Measurements from ENCODE around the gene CDH4. TPM values are rescaled to one million over a fixed set of nuclear protein-coding genes. Genes with fewer than 3 reads are reported as not detected.

The CDH4 gene
- total and polyA plus RNA-seq, 2 donors from 2014 or later: 1.1 TPM; not detected in 1

DNA sequence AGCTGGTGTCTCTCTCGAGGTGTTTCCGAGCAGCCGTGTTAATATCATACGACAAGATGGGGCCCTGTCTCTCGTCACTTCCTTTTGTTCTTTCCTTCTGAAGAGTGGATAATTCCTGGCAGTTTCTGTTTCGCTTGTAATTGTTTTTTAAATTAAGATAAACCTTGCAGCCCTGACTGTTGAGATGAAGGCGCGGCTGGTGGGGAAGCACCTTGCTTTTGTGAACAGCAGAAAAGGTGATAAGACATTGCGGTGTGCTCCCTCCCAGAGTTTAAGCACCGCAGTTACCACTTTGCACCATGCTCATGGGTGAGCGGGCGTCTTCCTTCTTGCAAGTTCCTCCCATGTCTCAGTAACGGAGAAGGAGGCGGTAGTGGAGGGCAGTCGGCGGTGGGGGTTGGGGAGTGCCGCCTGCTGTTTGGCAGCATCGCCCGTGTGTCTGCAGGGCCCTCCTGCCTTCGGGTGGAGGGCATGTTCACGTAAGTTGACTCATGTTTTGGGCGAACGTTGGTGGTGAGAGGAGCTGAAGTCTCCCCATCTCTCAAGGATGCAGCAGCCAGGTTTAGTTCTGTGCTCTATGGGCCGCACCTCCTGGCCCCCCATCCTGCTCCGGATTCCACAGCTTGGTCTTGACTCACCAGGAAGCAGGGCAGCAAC is 467.8 kb downstream of the CDH4 start:
- Histone ChIP-seq H3K4me3 (ENCODE audit: low read length in 3 of 3) (no peak overlapping the region), H3K9me3 (ENCODE audit: control insufficient read depth in 2 of 3, insufficient read depth in 1 of 3, low read length in 3 of 3) (peaks cover 0 to 6% (median 0%) of the 10 kb centered on the region in 3 donors), H3K4me1 (ENCODE audit: control insufficient read depth in 2 of 3, insufficient read depth in 2 of 3, low read depth in 1 of 3, low read length in 3 of 3) (no peaks in the 10 kb centered on the region), H3K27ac (ENCODE audit: low read depth in 2 of 2, low read length in 2 of 2) (no peak overlapping the region), H3K9ac (ENCODE audit: low read length in 3 of 3) (no peak overlapping the region), H3K27me3 (ENCODE audit: control insufficient read depth, insufficient read depth, low read length) (no peaks in the 10 kb centered on the region), H3K36me3 (ENCODE audit: control insufficient read depth in 2 of 3, insufficient read depth in 3 of 3, low read length in 3 of 3) (no peaks in the 10 kb centered on the region)
- intact Hi-C loops (cut with DNase I): no loop called here
- TF ChIP-seq, protein P1, sequence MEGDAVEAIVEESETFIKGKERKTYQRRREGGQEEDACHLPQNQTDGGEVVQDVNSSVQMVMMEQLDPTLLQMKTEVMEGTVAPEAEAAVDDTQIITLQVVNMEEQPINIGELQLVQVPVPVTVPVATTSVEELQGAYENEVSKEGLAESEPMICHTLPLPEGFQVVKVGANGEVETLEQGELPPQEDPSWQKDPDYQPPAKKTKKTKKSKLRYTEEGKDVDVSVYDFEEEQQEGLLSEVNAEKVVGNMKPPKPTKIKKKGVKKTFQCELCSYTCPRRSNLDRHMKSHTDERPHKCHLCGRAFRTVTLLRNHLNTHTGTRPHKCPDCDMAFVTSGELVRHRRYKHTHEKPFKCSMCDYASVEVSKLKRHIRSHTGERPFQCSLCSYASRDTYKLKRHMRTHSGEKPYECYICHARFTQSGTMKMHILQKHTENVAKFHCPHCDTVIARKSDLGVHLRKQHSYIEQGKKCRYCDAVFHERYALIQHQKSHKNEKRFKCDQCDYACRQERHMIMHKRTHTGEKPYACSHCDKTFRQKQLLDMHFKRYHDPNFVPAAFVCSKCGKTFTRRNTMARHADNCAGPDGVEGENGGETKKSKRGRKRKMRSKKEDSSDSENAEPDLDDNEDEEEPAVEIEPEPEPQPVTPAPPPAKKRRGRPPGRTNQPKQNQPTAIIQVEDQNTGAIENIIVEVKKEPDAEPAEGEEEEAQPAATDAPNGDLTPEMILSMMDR (IDR thresholded peaks at IDR 0.05; ENCODE audit: borderline replicate concordance, extremely low read depth, insufficient read depth): no peak
- peak in 1 of 5 donors; percentile 9 for DNase-seq
- FAIRE-seq: no peak

DNA sequence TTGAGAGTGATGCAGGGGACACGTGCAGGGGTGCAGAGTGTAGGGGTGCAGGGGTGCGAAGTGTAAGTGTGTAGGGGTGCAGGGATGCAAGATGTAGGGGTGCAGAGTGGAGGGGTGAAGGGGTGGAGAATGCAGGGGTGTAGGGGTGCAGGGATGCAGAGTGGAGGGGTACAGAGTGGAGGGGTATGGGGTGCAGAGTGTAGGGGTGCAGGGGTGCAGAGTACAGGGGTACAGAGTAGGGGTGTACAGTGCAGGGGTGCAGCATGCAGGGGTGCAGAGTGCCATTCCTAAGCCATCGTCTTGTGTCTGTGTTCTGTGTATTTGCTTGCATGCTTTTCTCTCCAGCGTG is 468.3 kb downstream of the CDH4 start:
- Histone ChIP-seq H3K27ac (ENCODE audit: low read depth in 2 of 2, low read length in 2 of 2) (no peak overlapping the region), H3K36me3 (ENCODE audit: control insufficient read depth in 2 of 3, insufficient read depth in 3 of 3, low read length in 3 of 3) (no peaks in the 10 kb centered on the region), H3K4me3 (ENCODE audit: low read length in 3 of 3) (no peak overlapping the region), H3K27me3 (ENCODE audit: control insufficient read depth, insufficient read depth, low read length) (no peaks in the 10 kb centered on the region), H3K4me1 (ENCODE audit: control insufficient read depth in 2 of 3, insufficient read depth in 2 of 3, low read depth in 1 of 3, low read length in 3 of 3) (no peaks in the 10 kb centered on the region), H3K9ac (ENCODE audit: low read length in 3 of 3) (no peak overlapping the region), H3K9me3 (ENCODE audit: control insufficient read depth in 2 of 3, insufficient read depth in 1 of 3, low read length in 3 of 3) (peaks cover 0 to 6% (median 0%) of the 10 kb centered on the region in 3 donors)
- FAIRE-seq (no peak), DNase-seq (no peak)
- TF ChIP-seq, protein P1 (IDR thresholded peaks at IDR 0.05; ENCODE audit: borderline replicate concordance, extremely low read depth, insufficient read depth): no peak
- intact Hi-C loops (cut with DNase I): no loop called here

- Histone ChIP-seq H3K27ac (ENCODE audit: low read depth in 2 of 2, low read length in 2 of 2) (no peak overlapping the region), H3K4me1 (ENCODE audit: control insufficient read depth in 2 of 3, insufficient read depth in 2 of 3, low read depth in 1 of 3, low read length in 3 of 3) (no peaks in the 10 kb centered on the region), H3K27me3 (ENCODE audit: control insufficient read depth, insufficient read depth, low read length) (no peaks in the 10 kb centered on the region), H3K9ac (ENCODE audit: low read length in 3 of 3) (no peak overlapping the region), H3K4me3 (ENCODE audit: low read length in 3 of 3) (no peak overlapping the region), H3K36me3 (ENCODE audit: control insufficient read depth in 2 of 3, insufficient read depth in 3 of 3, low read length in 3 of 3) (peaks cover 0 to 2% (median 0%) of the 10 kb centered on the region in 3 donors), H3K9me3 (ENCODE audit: control insufficient read depth in 2 of 3, insufficient read depth in 1 of 3, low read length in 3 of 3) (peaks cover 0 to 3% (median 0%) of the 10 kb centered on the region in 3 donors)
- intact Hi-C loops (cut with DNase I): no loop called here
- DNase-seq (no peak), FAIRE-seq (no peak)
- TF ChIP-seq, protein P1 (IDR thresholded peaks at IDR 0.05; ENCODE audit: borderline replicate concordance, extremely low read depth, insufficient read depth): no peak
These were observed 470.2 kb downstream of the CDH4 start for GRCh38 chr20:61722146-61722678.

All from kidney (tissue), 14 donors.